Body of pancreas (tissue), 4 donors: ENCODE results near the gene FYCO1.

Experiments used
- POLR2A ChIP-seq, 3 donors: fragments of 450-650 bp; IDR thresholded peaks; one replicate each; pipeline ENCODE4 v1.6.1; 2016; ENCODE audit warnings: antibody characterized with exemption in 3 of 3, mild to moderate bottlenecking in 2 of 3
- TF ChIP-seq, protein P1 (sequence below), 7 experiments: fragments of 450-650 bp in 4 of 7; fragments of 200-600 bp in 3 of 7; sonication (generic) in 3 of 7; IDR thresholded peaks; one replicate each; pipeline ENCODE4 v1.5.1; 2016 to 2019; ENCODE audit warnings: antibody characterized with exemption in 7 of 7

DNA sequence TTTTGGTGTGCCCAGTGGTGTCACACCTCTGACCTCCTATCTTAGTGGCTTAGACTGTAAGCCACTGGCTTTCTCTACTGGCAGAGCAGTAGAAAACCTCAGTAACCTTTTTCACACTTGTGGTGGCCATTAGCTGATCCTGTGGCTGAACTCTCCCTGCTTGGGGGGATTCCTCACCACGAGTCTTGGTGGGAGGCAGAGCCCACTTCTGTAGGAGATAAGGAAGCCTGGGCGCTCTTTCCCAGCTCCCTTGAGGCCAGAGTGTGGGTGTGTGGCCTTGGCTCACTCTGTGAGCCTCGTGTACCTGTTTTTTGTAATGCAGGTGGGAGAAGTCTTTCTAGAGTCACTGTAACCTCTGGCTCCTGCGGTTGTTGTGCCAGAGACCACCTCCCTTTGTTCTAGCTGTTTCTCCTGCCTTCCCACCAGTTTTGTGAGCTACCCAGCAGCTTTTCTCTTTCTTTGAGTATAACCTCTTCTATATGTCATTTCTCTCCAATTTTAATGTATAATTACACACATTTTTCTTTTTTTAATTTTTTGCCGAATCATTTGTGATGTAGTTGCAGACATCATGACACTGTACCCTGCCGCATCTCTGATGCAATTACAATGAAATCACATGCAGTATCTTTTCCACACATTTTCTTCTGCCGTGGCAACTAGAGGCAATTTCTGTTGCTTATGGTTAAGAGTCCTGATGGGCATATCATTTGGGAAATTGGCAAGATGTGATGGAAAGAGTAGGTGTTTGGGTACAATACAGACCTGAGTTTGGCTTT is 17.9 kb upstream of the FYCO1 start:
- TF ChIP-seq, protein P1, sequence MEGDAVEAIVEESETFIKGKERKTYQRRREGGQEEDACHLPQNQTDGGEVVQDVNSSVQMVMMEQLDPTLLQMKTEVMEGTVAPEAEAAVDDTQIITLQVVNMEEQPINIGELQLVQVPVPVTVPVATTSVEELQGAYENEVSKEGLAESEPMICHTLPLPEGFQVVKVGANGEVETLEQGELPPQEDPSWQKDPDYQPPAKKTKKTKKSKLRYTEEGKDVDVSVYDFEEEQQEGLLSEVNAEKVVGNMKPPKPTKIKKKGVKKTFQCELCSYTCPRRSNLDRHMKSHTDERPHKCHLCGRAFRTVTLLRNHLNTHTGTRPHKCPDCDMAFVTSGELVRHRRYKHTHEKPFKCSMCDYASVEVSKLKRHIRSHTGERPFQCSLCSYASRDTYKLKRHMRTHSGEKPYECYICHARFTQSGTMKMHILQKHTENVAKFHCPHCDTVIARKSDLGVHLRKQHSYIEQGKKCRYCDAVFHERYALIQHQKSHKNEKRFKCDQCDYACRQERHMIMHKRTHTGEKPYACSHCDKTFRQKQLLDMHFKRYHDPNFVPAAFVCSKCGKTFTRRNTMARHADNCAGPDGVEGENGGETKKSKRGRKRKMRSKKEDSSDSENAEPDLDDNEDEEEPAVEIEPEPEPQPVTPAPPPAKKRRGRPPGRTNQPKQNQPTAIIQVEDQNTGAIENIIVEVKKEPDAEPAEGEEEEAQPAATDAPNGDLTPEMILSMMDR (IDR thresholded peaks at IDR 0.05): no peak
- TF ChIP-seq POLR2A (IDR thresholded peaks at IDR 0.05): no peak
